Activated effector memory CD4-positive, alpha-beta T cell treated with Interleukin-2 at 50 U/mL for 16 hours (primary cell): ENCODE data around the gene HOXB1.

Experiments used
- DNase-seq: peaks from one replicate; pipeline ENCODE4 v3.0.0-alpha.2; 2020

HOXB1 gene

DNA sequence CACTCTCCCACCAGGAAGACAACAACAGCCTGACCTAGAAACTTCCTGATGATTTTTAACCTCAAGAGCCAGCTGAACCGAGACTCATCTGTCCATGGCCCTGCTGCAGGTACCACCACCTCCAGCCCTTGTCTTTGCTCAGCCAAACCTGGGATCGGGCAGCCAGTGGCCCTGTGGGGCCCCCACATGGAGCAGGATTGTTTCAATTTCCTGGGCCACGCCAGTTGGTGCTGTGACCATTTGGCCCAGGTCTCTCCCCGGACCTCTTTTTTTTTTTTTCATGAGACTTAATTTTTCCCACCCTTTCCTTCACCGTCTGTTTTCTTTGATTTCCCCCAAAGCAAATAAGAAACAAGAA is 22.4 kb upstream of the HOXB1 start:
- no peak for DNase-seq

DNA sequence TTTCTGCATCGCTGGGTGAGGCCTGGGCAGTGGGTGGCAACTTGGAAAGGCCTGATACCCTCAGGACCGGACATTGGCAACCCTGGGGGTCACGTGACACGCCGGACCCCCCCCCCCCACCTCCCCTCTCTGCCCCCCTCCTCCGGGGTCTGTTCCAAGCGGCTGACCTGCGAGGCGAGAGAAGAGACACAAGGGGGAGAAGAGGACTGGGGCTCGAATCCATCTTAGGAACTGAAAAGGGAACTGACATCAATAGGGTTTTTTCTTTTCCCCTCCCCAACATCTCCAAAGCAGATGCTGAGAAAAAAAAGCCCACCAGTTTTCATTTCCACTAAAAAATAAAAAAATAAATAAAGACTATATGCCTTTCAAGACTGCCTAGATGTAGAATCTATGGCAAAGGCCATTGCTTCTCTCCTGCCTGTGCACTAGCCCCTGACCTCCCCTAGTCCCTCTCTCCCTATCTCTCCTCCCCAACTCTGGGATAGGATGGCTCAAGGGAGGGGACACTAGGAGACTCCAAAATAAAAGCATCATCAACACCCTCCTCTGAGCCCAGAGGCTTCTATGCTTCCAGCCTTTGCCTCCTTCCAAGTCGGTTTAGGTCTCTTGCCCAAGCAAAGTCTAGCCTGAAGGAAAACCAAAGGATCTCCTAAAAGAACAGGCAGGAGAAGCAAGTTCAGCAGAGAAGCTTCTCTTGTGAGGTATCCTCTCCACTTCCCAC is 21.8 kb upstream of the HOXB1 start:
- DNase-seq: no peak

DNA sequence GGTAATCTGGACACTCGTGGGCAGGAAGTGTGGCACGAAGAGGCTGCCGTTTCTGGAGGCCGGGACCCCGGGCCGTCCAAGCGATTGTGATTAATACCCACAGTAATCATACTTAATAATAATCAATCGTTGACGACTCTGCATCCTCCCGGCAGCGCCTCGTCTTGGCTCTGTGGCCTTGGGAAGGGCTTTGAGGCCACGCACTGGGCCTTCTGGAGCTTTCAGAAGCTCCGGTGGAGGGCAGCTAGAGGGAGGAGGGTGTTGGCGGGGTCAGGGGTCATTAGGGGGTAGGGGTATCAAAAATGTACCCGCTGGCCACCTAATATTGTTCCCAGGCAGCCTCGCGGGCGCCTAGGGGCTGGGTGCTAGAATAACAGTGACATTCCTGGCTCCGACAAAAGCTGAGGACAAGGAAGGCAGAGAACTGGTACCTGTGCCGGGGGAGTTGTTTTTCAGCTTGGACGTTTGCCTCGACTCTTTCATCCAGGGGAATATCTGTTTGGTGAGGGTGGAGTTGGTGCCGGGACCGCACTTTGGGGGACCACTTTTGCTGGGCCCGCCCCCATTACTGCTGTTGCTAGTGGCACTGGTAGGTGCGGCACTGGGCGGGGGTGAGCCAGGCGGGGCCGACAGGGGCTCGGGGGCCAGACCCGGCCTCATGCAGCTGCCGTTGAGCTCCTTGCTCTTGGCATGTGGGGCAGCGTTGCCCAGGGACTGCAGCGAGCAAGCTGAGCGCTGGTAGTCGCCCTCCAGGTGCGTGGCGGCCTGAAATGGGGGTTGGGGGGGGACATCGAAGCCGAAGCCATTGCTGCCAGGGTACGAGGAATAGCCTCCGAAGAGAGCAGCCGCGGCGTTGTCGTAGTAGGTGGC is 21.0 kb upstream of the HOXB1 start:
- no peak for DNase-seq

DNA sequence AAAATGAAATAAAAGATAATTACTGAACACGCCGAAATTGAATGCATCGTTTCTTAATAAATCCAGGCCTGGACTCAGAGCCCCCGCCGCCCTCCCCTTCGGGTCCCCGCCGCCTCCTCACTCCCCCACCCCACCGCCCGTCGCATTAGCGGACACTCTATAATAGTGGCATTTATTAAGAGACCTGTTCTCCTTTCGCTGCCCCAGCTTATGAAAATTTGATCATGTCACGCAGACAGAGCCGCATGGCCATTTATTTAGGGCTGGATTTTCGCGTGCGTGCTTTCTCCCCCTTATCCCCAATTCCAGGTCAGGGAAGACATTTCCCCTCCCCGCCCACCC is 20.4 kb upstream of the HOXB1 start:
- no peak for DNase-seq

DNA sequence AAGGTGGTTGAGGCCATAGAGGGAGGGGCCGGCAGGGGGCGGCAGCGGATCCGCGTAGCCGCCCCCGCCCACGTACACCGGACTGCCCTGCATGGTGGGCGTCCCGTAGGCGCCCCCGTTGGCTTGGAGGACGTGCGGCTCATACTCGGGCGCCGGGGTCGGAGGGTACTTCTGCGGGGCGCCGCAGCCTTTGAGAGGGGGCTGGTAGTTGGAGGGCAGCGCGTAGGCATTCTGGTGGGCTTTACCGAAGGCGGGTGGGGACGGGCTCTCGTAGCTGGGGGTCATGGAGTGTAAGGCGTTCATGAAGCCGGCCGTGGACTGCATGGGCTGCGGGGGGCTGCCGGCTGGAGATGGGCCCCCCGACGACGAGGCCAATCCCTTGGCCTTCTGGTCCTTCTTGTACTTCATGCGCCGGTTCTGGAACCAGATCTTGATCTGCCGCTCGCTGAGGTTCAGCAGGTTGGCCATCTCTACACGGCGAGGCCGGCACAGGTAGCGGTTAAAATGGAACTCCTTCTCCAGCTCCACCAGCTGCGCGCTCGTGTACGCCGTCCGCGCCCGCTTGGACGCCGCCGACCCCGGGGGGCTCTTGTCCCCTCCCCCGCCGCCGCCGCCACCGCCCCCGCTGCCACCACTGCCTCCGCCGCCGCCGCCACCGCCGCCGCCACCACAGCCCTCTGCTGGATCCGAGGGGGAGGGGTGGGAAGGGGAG is 19.8 kb upstream of the HOXB1 start:
- DNase-seq: no peak

DNA sequence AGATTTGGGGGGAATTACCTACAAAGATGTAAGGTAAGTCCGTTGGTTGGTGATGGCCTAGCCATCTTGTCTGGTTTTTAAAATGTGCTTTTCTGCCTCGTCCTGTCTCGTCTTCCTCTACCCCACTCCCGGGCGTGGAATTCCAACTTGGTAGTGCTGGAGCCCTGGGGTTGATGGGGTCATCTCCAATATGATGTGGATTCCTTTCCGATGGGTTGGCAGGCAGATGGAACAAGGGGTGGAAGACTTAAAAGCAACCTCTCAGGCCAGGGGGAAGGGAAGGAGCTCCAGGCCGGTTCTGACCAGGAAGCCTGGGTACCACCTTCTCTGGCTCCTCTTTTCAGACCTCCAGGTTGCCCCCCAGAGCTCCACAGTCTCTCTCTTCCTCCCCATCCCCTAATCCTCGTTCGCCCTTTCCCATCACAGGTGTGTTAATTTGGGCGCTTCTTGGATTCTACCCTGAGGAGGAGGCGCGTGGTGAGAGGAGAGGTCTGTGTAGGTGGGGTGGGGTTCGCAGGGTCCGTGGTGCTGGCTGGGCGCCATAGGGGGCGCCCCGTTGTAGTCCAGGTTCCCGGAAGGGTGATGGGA is 19.2 kb upstream of the HOXB1 start:
- no peak for DNase-seq

DNA sequence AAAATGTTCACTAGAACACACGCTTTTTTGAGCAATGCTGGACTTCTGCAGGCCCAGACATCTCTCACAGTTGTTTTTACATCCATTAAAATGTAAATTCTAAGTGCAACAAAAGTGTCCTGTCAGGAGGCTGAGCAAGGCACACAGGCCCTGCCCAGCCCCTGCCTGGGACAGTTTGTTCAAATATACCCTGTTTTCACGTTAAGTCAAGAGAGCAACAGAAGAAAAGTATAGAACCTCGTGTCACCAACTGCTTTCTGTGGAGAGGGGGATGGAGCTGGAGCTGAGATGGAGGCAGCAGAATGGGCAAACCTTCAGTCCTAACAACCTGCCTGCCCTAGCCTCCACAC is 18.4 kb upstream of the HOXB1 start:
- no peak for DNase-seq

DNA sequence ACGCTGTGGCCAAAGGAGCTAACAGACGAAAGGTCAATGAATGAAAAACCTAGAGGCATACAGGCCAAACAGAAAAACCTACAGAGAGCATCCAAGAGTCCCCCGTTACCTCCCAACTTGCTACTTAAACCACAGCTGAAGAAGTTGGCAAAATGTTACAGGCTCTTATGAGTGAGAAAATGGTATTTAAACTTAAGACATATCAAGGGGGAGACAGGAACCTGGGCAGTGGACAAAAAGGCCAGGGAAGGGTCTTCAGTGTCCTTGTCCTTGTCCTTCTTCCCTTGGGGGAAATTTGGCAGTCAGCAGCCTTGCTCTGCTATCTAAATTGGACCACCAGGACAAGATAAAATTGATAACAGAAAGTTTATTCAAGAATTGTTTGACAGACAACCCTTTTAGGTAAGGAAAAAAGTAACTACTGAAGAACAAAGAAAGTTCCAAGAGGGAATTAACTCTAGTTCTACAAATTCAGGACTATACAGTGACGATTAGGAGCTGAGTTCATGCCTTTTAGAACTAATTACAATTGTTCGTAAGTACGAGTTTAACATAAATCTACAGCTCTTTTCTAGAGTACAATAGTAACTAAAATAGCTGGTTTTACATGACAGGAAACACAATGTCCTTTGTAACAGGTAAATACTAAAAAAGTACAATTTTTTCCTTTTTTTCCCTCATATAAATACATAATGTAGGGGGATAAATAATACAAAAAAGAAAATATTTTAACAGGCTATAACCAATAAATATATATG is 17.9 kb upstream of the HOXB1 start:
- DNase-seq: no peak

DNA sequence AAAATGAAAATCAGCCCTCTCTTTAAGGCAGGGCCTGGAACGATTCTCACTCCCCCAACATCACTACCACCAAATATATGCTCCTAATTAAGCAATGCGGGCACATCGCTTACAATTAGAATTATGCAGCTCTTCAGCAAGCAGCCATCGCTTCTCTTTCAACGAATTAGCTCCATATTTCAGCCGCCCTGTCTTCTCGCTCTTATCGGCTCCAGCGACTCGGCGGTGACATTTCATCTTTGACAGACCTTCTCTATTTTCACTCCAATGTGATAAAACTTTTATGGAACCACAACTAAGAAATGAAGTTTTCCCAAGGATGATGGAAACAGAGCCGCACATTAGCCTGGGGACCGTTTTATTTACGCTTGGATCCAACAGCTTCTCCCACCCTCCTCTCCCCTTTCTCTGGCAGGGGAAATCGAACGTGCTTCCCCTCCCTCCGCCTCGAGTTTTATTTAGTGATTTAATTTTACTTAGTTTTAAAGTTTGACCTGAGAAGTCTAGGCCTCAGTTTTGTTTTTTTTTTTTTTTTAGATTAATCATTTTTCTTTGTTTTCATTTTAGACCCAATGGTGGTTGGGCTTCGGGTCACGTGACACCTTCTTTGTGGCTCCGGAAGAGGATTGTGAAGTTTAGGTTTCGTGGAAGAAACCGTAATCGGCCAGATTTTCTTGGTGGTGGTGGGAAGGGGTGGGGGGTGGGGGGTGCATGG is 17.2 kb upstream of the HOXB1 start:
- DNase-seq: peak; percentile 24

DNA sequence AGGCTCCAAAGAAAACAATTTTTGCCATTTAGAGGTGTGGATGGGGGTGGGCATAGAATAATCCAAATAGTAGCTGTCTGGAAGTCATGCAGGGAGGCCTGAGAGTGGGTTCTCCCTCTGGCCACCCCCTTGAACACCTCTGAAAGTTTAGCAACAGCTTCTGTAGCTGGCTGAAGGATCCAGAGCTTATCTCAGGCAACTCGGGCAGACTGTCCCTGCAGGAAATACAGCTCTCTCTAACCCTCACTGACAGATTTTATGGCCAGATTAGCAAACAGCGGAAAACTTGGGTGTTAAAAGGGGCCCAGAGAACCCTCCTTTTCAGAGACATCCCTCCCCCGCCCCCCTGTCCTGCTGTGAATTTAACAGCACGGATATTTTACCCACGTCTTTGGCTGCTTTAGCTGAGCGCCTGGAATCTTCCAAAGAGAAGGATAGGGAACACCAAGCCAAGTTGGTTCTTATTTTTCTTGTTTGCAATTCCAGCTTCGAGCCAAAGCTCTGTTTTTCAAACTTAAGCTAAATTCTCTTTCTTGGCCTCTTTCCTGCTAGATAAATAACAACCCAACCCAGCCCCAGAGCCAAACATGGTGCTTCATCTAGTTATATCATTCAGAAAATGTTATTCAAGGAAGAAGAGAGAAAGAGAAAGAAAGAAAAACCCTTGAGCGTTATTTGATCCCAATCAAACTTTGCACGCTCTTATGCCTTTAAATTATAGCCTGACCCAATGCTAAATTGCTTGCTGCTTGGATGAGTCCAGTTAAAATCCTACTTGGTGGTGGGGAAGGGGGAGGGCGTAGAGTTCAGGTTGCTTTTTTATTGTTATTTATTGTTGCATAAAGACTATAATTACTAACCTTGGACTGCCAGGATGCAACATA is 16.4 kb upstream of the HOXB1 start:
- no peak for DNase-seq

DNA sequence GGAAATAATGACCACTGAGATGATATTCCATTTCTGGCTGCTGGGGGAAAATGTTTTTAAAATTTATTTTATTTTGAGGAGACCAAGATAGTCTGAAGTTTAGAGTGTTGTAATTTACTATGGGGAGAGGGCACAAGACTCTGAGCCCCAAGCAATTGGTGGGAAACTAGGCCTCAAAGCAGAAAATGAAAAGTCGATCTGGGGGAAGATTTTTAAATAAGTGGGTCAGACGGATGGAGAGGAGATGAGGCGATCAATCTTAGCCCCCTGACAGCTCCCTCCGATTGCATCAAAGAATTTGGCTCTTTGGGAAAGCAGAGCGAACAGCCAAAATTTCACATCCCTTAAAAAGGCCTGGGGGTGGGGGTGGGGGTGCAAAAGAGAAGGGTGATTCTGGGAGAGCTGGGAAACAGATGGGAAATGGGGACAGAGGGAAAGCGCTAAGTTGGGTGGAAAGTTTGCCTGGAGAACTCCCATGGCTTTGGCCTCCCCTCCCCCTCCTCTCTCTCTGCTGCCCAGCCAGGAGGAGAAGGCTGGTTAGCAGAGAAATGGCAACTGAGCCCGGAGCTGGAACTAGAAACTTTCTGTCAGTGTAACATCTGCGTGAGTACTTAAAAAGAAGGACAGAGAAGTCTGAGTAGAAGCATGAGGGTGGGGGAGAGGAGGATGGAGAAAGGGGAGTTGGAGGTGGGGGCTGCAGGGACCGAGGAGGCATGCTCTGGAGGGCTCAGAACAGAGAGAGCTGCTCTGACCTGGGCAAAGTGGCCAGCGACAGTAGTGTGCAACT is 15.5 kb upstream of the HOXB1 start:
- no peak for DNase-seq

DNA sequence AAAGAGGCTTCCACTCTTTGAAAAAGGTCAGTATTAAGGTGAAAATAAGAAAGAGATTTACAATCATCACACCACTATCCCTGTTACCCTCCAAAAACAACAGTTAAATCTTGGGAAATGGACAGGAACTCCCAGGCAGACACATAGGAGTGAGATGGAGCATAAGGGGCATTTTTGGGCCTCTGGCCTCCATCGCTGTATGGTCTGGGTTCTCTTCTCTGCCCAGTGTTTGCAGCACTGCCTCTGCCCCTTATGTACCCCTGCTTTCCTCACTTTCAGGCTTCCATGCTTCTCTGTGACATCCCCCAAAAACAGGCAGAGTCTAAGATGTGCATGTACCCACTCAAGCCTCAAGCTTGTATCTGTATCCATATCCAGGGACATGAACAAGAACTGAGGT is 14.7 kb upstream of the HOXB1 start:
- no peak for DNase-seq

DNA sequence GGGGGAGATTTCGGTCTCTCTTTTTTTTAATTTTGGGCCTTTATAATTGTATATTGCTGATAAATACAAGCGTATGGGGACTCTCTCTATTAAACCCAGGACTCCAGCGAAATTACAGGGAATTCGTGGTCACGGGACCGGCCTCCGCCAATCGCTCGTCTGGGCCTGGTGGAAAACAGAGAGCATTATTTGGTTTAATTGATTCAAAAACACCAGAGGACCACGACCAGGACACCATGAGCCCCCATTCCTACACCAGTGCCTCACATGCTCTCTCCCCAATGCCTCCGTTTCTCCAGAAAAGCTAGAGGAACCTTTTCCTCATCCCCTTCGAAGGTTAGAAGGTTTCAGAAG is 14.2 kb upstream of the HOXB1 start, which contains the start of gene HOXB2:
HOXB2 (minus strand) TSS at position 88 of the 354 bp plus-strand sequence. CDS start 198 bp downstream, outside the sequence.
- DNase-seq: no peak

DNA sequence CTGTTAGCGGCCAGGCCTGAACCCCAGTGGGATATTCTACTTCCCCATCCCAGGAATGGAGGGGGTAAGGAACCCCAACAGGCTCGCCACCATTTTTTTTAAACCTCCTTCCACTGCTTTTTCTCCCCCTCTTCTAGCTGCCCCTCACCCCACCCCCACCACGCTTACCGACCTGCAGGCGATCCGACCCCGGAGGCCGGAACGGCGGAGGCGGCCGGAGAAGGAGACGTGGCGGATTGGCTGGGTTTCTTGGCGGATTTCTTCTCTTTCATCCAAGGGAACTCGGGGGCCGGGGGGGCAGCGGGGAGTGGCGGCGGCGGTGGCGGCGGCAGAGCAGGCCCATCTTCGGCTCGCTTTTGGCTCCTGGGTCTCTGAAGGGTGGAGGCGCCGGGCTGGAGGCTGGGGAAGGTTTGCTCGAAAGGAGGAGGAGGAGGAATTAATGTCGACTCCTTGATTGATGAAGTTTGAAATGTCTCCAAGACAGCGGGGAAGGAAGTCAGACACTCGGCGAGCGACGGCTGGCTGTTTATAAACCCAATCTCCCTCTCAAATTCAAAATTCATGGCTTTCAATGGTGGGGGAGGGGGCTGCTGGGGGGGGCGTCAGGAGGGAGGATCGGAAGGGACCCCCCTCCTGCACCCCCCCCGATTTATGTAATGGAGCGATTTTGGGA is 13.7 kb upstream of the HOXB1 start:
- DNase-seq: peak; percentile 29

DNA sequence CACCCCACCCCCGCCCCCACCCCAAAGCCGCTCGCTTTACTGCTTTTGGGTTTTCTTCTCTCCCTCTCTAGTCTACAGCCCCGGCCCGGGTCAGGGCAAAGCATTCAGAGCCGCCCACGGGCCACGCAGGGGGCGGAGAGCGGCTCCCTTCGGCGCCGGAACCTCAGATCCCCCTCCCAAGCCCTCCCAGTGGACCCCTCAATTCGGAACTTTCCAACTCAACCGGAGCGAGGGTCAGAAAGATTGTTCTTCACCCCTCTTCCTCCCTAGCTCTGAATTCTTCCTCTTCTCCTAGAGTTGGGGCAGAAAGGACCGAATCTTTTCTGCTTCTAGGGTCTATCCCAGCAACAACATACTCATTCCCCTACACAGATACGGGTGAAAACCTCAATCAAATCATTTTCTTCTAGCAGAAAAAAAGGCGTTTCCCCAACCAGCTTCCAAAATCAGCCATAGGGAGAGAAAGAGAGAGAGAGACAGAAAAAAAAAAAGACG is 13.1 kb upstream of the HOXB1 start:
- DNase-seq: no peak

DNA sequence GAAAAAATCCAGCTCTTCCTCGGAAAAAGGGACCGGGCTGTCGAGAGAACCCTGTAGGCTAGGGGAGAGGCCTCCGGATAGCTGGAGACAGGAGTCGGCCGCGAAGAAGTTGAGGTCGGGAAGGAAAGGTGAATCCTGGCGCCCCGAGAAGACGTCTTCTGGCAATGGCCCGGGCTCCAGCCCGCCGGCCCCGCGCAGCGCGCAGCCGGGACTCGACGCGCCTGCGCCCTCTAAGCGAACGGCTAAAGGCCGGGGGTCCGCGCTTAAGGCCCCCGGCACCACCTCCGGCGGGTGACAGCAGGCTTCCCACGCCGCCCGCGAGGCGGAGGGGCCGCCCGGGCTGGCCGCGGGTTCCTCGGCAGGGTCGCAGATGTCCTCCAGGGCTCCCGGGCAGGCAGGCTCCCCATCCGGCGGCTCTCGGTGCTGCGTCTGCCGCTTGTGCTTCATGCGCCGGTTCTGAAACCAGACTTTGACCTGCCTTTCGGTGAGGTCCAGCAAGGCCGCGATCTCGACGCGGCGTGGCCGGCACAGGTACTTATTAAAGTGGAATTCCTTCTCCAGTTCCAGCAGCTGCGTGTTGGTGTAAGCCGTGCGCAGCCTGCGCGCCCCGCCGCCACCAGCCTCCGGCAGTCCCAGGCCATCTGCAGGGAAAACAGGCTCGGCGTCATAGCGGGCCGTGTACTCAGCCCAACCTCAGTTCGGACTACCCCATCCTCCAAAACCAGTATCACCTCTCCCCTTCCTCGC is 12.5 kb upstream of the HOXB1 start:
- DNase-seq: peak; percentile 49

DNA sequence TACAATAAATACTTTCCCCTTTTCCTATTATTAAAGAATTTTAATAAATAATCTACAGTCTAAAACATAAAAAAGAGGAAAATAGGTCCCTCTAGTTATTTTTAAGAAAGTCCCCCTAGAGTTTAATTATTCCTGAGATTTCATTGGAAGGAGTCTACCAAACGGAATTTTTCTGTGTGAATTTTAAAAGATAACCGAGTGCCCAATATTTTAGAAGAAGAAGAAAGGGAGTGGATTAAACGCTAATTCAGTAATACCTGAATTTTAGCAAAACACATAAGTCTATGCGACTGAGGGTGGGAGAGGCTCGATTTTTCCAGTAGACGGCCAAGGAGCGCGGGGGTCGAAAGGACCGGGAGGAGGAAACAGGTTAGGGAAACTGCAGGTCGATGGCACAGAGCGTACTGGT is 11.9 kb upstream of the HOXB1 start:
- DNase-seq: no peak

DNA sequence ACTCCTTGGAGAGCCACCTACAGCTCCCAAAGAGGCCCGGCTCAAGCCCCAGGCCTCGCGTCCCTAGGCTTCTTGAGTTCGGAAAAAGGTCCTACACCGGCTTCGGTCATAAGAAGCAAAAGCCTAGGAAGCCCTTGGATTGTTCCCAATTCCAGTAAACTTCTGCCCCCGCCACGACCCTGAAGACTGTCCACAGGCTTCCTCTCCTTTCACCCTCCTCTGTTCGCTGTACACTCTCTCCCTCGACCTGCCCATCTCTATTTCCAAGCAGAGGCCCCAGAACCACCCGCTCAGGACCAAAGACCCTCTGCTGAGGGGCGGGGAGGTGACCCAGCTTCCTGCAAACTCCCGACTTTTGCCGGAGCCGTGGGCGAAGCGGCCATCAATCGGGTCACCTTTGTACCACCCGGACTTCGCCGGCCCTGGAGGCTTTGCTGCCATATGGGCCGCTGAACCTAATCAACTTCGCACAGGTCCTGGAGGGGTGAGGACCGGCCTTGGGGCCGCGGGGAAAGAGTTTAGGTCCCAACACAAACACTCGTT is 11.4 kb upstream of the HOXB1 start:
- DNase-seq: peak; percentile 22
